HepG2 (cell line): Measurements from ENCODE around the gene BIRC3. TPM values are rescaled to one million over a fixed set of nuclear protein-coding genes. Genes with fewer than 3 reads are reported as not detected.

Experiments used
- ATAC-seq: fragments of 200-7000 bp; cut with Tn5 transposase; 3 replicates; pipeline ENCODE4 v1.9.1; 2020; ENCODE audit warnings: mild to moderate bottlenecking, moderate library complexity
- BruUV-seq: library from RNA; stranded (reverse); fragments of 400-500 nt; replicated peaks from 2 replicates; lab custom pipeline; 2021; lab: Mats Ljungman, UMichigan
- CTCF ChIA-PET: fragments of 300-600 bp; formaldehyde crosslinking; extraction: SDS; loops from one replicate; lab custom pipeline; 2021; ENCODE audit warnings: low total read pairs, inconsistent platforms, low intra/inter-chr PET ratio; lab: Yijun Ruan, JAX
- POLR2A ChIA-PET: fragments of 350-600 bp; sonication (Branson Sonifier 250); formaldehyde crosslinking; loops from one replicate; lab custom pipeline; 2020; ENCODE audit warnings: antibody characterized with exemption, inconsistent platforms; lab: Yijun Ruan, JAX
- DNase-seq: peaks from one replicate; pipeline ENCODE4 v3.0.0-alpha.2; 2015; ENCODE audit warnings: low spot score
- FAIRE-seq: peaks from 3 replicates; lab custom pipeline; 2011; peaks lifted over from hg19 to GRCh38; lab: Jason Lieb, UNC
- H2AFZ ChIP-seq: one replicate; pipeline ENCODE4 v1.6.1; 2011; ENCODE audit warnings: low read length, inconsistent platforms
- H3K27ac ChIP-seq: fragments of 300-600 bp; 3 replicates; pipeline ENCODE4 v1.8.0; 2011; ENCODE audit warnings: mixed run types, mild to moderate bottlenecking, mixed read lengths, low read length, inconsistent platforms; ENCODE audit not compliant: insufficient read depth; ENCODE audit errors: extremely low read length
- H3K27me3 ChIP-seq, 2 experiments: fragments of 200-600 bp in 1 of 2; 2 replicates in 1 of 2; 3 replicates in 1 of 2; pipeline versions ENCODE4 v1.6.0 to v1.8.0; 2011; ENCODE audit warnings: low read length in 2 of 2, mild to moderate bottlenecking in 2 of 2, moderate library complexity in 2 of 2, inconsistent platforms in 1 of 2; ENCODE audit not compliant: insufficient read depth in 2 of 2, control insufficient read depth in 1 of 2
- H3K36me3 ChIP-seq, 2 experiments: fragments of 200-600 bp in 1 of 2; replicated peaks in 1 of 2; 2 replicates in 1 of 2; 3 replicates in 1 of 2; pipeline versions ENCODE4 v1.5.1 to v1.8.0; 2011; ENCODE audit warnings: low read length in 2 of 2, inconsistent platforms in 1 of 2; ENCODE audit not compliant: insufficient read depth in 2 of 2, control insufficient read depth in 1 of 2
- H3K4me1 ChIP-seq: 2 replicates; pipeline ENCODE4 v1.5.1; 2012; ENCODE audit warnings: low read length, inconsistent platforms; ENCODE audit not compliant: insufficient read depth
- H3K4me2 ChIP-seq: 2 replicates; pipeline ENCODE4 v1.6.0; 2011; ENCODE audit warnings: low read depth, low read length, inconsistent platforms
- H3K4me3 ChIP-seq, 3 experiments: fragments of 200-600 bp in 1 of 3; sonication (generic), shearing (Covaris generic) in 1 of 3; replicated peaks in 1 of 3; 2 replicates each; pipeline ENCODE4 v1.5.1; 2011 to 2016; ENCODE audit warnings: low read length in 3 of 3, inconsistent platforms in 2 of 3, low read depth in 2 of 3, mild to moderate bottlenecking in 2 of 3, control low read depth in 1 of 3, mixed read lengths in 1 of 3; ENCODE audit not compliant: insufficient read depth in 1 of 3
- H3K79me2 ChIP-seq: one replicate; pipeline ENCODE4 v1.6.1; 2011; ENCODE audit warnings: low read length, inconsistent platforms; ENCODE audit not compliant: insufficient read depth
- H3K9ac ChIP-seq: 2 replicates; pipeline ENCODE4 v1.6.0; 2011; ENCODE audit warnings: mild to moderate bottlenecking, low read depth, low read length, inconsistent platforms; ENCODE audit not compliant: insufficient read depth
- H3K9me3 ChIP-seq: 2 replicates; pipeline ENCODE4 v1.5.1; 2012; ENCODE audit warnings: mild to moderate bottlenecking, low read length
- H4K20me1 ChIP-seq: 2 replicates; pipeline ENCODE4 v1.6.0; 2011; ENCODE audit warnings: inconsistent platforms, mild to moderate bottlenecking, low read length, moderate library complexity; ENCODE audit not compliant: insufficient read depth
- CEBPB ChIP-seq: IDR thresholded peaks from 2 replicates; pipeline ENCODE4 v1.6.1; 2011; ENCODE audit warnings: low read depth, low read length, improper control_type of control experiment, borderline replicate concordance
- CEBPG ChIP-seq: IDR thresholded peaks from 2 replicates; pipeline ENCODE4 v1.6.1; 2016
- GLI4 ChIP-seq: sonication (generic); formaldehyde crosslinking; IDR thresholded peaks from 2 replicates; pipeline ENCODE4 v1.5.1; 2020; ENCODE audit warnings: missing genetic modification reagents, mild to moderate bottlenecking, moderate library complexity, borderline replicate concordance
- NR2F6 ChIP-seq, 2 experiments: IDR thresholded peaks; 2 replicates each; pipeline ENCODE4 v1.6.1; 2016; ENCODE audit warnings: antibody characterized with exemption in 1 of 2, mild to moderate bottlenecking in 1 of 2
- STAG1 ChIP-seq: sonication (generic); formaldehyde crosslinking; IDR thresholded peaks from 2 replicates; pipeline ENCODE4 v1.4.0; 2020; ENCODE audit warnings: missing genetic modification reagents
- TGIF2 ChIP-seq: IDR thresholded peaks from 2 replicates; pipeline ENCODE4 v1.6.1; 2016; ENCODE audit warnings: control low read depth, missing compliant biosample characterization
- ZKSCAN1 ChIP-seq: fragments of 150-350 bp; IDR thresholded peaks from 2 replicates; pipeline ENCODE4 v1.6.1; 2014; ENCODE audit warnings: low read length
- ZNF17 ChIP-seq: sonication (generic); formaldehyde crosslinking; IDR thresholded peaks from 2 replicates; pipeline ENCODE4 v1.5.0; 2020; ENCODE audit warnings: mild to moderate bottlenecking, missing genetic modification reagents
- ZNF180 ChIP-seq: sonication (generic); formaldehyde crosslinking; IDR thresholded peaks from 2 replicates; pipeline ENCODE4 v1.4.0; 2020; ENCODE audit warnings: low read depth, missing genetic modification reagents, borderline replicate concordance
- ZNF678 ChIP-seq: sonication (generic); formaldehyde crosslinking; IDR thresholded peaks from 2 replicates; pipeline ENCODE4 v1.4.0; 2020; ENCODE audit warnings: mild to moderate bottlenecking, missing genetic modification reagents
- WGBS: methylation state at CpG from one replicate; pipeline ENCODE4 v1.1.6; 2017; ENCODE audit warnings: low lambda C conversion rate; 5-methylcytosine and 5-hydroxymethylcytosine counted together
- in situ Hi-C: cut with HindIII; loops from 2 replicates; pipeline ENCODE4 v1.10.0; 2017; ENCODE audit warnings: low pct_unique_long_range_greater_than_20kb; ENCODE audit not compliant: extremely low pct_ligation_motif_present
- intact Hi-C: fragments of 100-400 bp; cut with micrococcal nuclease; formaldehyde crosslinking; loops from one replicate; pipeline ENCODE4 v1.10.0; 2022; ENCODE audit not compliant: unreplicated experiment
- polyA plus RNA-seq, 8 experiments: library from polyadenylated mRNA; depleted of rRNA in 3 of 8; stranded (reverse) in 7 of 8; unstranded in 1 of 8; fragments of >200 nt; fragmentation: Illumina TruSeq in 4 of 8; extraction: Trizol in 4 of 8; gene quantifications; 2 replicates each; pipeline versions ENCODE4 v1.2.1 to v1.2.3, GENCODE V29; 2011 to 2016; ENCODE audit warnings: low read depth in 4 of 8, missing spikeins in 1 of 8, mixed read lengths in 1 of 8; ENCODE audit not compliant: insufficient read depth in 1 of 8
- total RNA-seq, 5 experiments: library from RNA; depleted of rRNA; stranded (reverse); fragments of >200 nt; fragmentation: Illumina TruSeq; extraction: Trizol; gene quantifications; 2 replicates each; pipeline ENCODE4 v1.2.3, GENCODE V29; 2016; ENCODE audit warnings: low read depth in 1 of 5
- TF ChIP-seq, protein P1 (sequence below): sonication (generic); formaldehyde crosslinking; IDR thresholded peaks from 2 replicates; pipeline ENCODE4 v1.5.0; 2020; ENCODE audit warnings: mild to moderate bottlenecking, missing genetic modification reagents, moderate library complexity

BIRC3 gene
- total and polyA plus RNA-seq, 2 of the 13 experiments (the other 11 are each of a cell fraction or from before 2014, with no cell fraction given), result 0.41 to 4.2 TPM

DNA sequence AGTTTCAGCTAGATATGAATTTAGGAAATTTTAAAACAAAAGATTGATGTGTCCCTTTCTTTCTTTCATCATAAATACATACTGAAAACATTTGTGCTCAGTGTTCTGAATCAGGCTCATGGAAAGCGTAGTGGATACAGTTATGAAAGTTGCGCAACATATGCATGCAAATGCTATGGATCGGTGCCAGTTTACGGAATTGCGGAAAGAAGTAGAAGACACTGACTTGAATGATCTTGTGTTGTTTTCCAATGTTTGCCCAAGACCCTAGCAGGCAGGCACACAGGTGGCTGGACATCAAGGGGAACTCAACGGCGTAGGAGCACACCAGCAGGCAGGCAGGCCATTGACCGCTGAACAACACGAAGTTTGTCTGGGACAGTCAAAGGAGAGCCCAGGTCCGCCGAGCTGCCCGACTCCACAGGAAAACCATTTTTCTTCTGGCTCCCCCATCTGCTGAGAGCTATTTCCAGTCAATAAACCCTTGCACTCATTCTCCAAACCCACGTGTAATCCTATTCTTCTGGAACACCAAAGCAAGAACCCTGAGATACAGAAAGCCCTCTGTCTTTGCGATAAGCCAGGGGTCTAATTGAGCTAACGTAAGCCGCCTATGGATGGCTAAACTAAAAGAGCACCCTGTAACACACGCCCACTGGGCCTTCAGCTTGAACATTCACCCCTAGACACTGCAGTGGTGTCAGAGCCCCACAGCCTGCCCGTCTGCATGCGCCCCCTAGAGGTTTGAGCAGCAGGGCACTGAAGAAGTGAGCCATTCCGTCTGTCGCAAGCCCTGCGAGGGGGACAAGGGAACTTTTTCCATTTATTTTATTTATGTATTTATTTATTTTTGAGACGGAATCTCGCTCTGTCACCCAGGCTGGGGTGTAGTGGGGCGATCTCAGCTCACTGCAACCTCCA lies 7.4 kb upstream of the BIRC3 start:
- DNase-seq, result peak; percentile 18
- no peak overlapping the region for H2AFZ ChIP-seq
- no peak for TF ChIP-seq TGIF2 (CRISPR knock-in tag)
- peak; percentile 85 for TF ChIP-seq CEBPG (CRISPR knock-in tag)
- no peak for TF ChIP-seq NR2F6 (IDR thresholded peaks at IDR 0.05)
- TF ChIP-seq NR2F6 (CRISPR knock-in tag; IDR thresholded peaks at IDR 0.05), result no peak
- peak; percentile 95 for TF ChIP-seq CEBPB
- TF ChIP-seq ZKSCAN1, result no peak
- TF ChIP-seq, protein P1, sequence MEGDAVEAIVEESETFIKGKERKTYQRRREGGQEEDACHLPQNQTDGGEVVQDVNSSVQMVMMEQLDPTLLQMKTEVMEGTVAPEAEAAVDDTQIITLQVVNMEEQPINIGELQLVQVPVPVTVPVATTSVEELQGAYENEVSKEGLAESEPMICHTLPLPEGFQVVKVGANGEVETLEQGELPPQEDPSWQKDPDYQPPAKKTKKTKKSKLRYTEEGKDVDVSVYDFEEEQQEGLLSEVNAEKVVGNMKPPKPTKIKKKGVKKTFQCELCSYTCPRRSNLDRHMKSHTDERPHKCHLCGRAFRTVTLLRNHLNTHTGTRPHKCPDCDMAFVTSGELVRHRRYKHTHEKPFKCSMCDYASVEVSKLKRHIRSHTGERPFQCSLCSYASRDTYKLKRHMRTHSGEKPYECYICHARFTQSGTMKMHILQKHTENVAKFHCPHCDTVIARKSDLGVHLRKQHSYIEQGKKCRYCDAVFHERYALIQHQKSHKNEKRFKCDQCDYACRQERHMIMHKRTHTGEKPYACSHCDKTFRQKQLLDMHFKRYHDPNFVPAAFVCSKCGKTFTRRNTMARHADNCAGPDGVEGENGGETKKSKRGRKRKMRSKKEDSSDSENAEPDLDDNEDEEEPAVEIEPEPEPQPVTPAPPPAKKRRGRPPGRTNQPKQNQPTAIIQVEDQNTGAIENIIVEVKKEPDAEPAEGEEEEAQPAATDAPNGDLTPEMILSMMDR, result peak; percentile 54
- no peak for TF ChIP-seq ZNF678
- TF ChIP-seq STAG1 (CRISPR knock-in tag), result peak; percentile 24; the same call in 1 of the 2 replicates
- TF ChIP-seq GLI4, result no peak
- TF ChIP-seq ZNF17 (CRISPR knock-in tag), result no peak
- no peak for TF ChIP-seq ZNF180 (CRISPR knock-in tag)
- ChIA-PET POLR2A (interaction anchor here (0.6 kb wide), 1 partner anchor 16 kb away, joined by 3 read pairs; no protein-coding TSS in a partner anchor), CTCF (interaction anchor here (0.8 to 1.4 kb wide), 2 partner anchors 16 to 22 kb away, joined by 3 to 4 read pairs; no protein-coding TSS in a partner anchor)
- ATAC-seq, result peak; percentile 78
- no peak overlapping the region for H3K9ac ChIP-seq
- no peaks in the 10 kb centered on the region for H3K9me3 ChIP-seq
- intact Hi-C loops (no loop called here), in situ Hi-C loops (no loop called here)
- no peak overlapping the region for H3K4me3 ChIP-seq
- no peak overlapping the region for H3K27ac ChIP-seq
- H3K79me2 ChIP-seq, result no peaks in the 10 kb centered on the region
- no peak for FAIRE-seq
- no peaks in the 10 kb centered on the region for H3K36me3 ChIP-seq
- BruUV-seq, result no TSS peak
- peaks cover 42% of the 10 kb centered on the region for H3K4me1 ChIP-seq
- 75% methylated on average over 24 of the region's 25 CpGs for WGBS
- H3K4me2 ChIP-seq, result no peak overlapping the region
- H3K27me3 ChIP-seq, result no peaks in the 10 kb centered on the region; a peak in 1 of 5 replicates
- no peaks in the 10 kb centered on the region for H4K20me1 ChIP-seq
